ENCODE data around the gene NAALAD2.

- TF ChIP-seq CTCF (IDR thresholded peaks at IDR 0.05; ENCODE audit: low read length) = no peak
- no peak for TF ChIP-seq EZH2 (optimal IDR thresholded peaks at IDR 0.05; ENCODE audit: low read depth, low read length)
These were observed 10.1 kb upstream of the NAALAD2 start for GRCh38 chr11:90124371-90124770.

Measured in MM.1S (cell line).